Kidney capillary endothelial cell (primary cell): ENCODE results near the gene HIVEP2.
"Not testable (repeated sequence)": the region's sequence is repeated elsewhere in the genome, so short reads cannot be mapped to it uniquely, and the experiment has no call there.

ENCODE experiments used
- DNase-seq: peaks from one replicate; pipeline ENCODE4 v3.0.0-alpha.2; 2018; ENCODE audit warnings: low spot score

Gene HIVEP2

GRCh38 chr6:142945049-142945445 is at the start of gene HIVEP2:
Gene HIVEP2 (minus strand): TSS chr6:142945176. CDS start chr6:142774738, 170,438 bp downstream.
- DNase-seq: peak; percentile 59

GRCh38 chr6:142993977-142994376 is 49.0 kb upstream of the HIVEP2 start:
- no peak for DNase-seq

- DNase-seq: no peak
Measured at GRCh38 chr6:142987490-142987889, 42.5 kb upstream of the HIVEP2 start.

- no peak for DNase-seq
Measured at GRCh38 chr6:142985281-142985680, 40.3 kb upstream of the HIVEP2 start.

GRCh38 chr6:142984386-142984785 is 39.4 kb upstream of the HIVEP2 start:
- no peak for DNase-seq

GRCh38 chr6:142975365-142975764 is 30.4 kb upstream of the HIVEP2 start:
- DNase-seq: no peak

- not testable (repeated sequence) for DNase-seq
Measured at GRCh38 chr6:142970941-142971340, 26.0 kb upstream of the HIVEP2 start.

- no peak for DNase-seq
Measured at GRCh38 chr6:142968601-142969000, 23.6 kb upstream of the HIVEP2 start.

- no peak for DNase-seq
Measured at GRCh38 chr6:142966294-142966693, 21.3 kb upstream of the HIVEP2 start.

GRCh38 chr6:142965164-142965563 is 20.2 kb upstream of the HIVEP2 start:
- no peak for DNase-seq

- DNase-seq: peak; percentile 78
Measured at GRCh38 chr6:142960098-142960497, 15.1 kb upstream of the HIVEP2 start.

GRCh38 chr6:142958343-142958742 is 13.4 kb upstream of the HIVEP2 start:
- DNase-seq: no peak

- DNase-seq: no peak
Measured at GRCh38 chr6:142956726-142957125, 11.8 kb upstream of the HIVEP2 start.

- no peak for DNase-seq
Measured at GRCh38 chr6:142954844-142955243, 9.9 kb upstream of the HIVEP2 start.

GRCh38 chr6:142953373-142954273 is 8.6 kb upstream of the HIVEP2 start:
- no peak for DNase-seq

- no peak for DNase-seq
Measured at GRCh38 chr6:142952614-142953013, 7.6 kb upstream of the HIVEP2 start.

- DNase-seq: no peak
Measured at GRCh38 chr6:142950291-142950690, 5.3 kb upstream of the HIVEP2 start.

- no peak for DNase-seq
Measured at GRCh38 chr6:142947714-142948480, 2.9 kb upstream of the HIVEP2 start.

- DNase-seq: no peak
Measured at GRCh38 chr6:142946924-142947713, 2.1 kb upstream of the HIVEP2 start.

GRCh38 chr6:142946181-142946923 is 1.4 kb upstream of the HIVEP2 start:
- peak; percentile 76 for DNase-seq

- no peak for DNase-seq
Measured at GRCh38 chr6:142945446-142946180, 637 bp upstream of the HIVEP2 start.
